ENCODE measurements around the gene NCAPG.
"Not testable (repeated sequence)": the region's sequence is repeated elsewhere in the genome, so short reads cannot be mapped to it uniquely, and the experiment has no call there.

Gene NCAPG

DNA sequence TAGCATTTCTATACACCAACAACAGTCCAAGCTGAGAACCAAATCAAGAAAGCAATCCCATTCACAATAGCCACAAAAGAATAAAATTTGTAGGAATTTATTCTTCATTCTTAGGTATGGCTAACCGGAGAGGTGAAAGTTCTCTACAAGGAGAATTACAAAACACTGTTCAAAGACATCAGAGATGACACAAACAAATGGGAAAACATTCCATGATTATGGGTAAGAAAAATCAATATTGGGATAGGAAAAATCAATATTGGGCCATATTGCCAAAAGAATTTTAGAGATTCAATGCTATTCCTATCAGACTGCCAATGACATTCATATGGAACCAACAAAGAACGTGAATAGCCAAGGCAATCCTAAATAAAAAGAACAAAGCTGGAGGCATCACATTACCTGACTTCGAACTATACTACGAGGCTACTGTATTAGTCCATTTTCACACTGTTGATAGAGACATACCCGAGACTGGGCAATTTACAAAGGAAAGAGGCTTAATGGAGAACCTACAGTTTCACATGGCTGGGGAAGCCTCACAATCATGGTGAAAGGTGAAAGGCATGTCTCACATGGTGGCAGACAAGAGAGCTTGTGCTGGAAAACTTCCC is 49.1 kb downstream of the NCAPG start:
- Histone ChIP-seq H3K27me3 (ENCODE audit: control insufficient read depth, low read length) (no peaks in the 10 kb centered on the region), H3K36me3 (ENCODE audit: control insufficient read depth, low read length) (no peaks in the 10 kb centered on the region; the same call in 1 of the 2 replicates), H3K27ac (ENCODE audit: low read depth, low read length) (no peak overlapping the region), H3K4me1 (ENCODE audit: control insufficient read depth, low read length) (no peaks in the 10 kb centered on the region), H3K4me2 (ENCODE audit: low read length) (no peak overlapping the region), H3K4me3 (ENCODE audit: low read length) (no peak overlapping the region), H3K79me2 (ENCODE audit: control insufficient read depth, low read length) (no peaks in the 10 kb centered on the region), H3K9me3 (ENCODE audit: control insufficient read depth, insufficient read depth, low read length) (peaks cover 6% of the 10 kb centered on the region; the same call in 1 of the 2 replicates), H4K20me1 (ENCODE audit: control insufficient read depth, insufficient read depth, low read depth, low read length) (no peaks in the 10 kb centered on the region), H3K9me2 (replicated peaks; ENCODE audit: control insufficient read depth, low read length) (no peaks in the 10 kb centered on the region), H3F3A (ENCODE audit: control insufficient read depth, insufficient read depth) (no peaks in the 10 kb centered on the region)
- TF ChIP-seq, protein P1, sequence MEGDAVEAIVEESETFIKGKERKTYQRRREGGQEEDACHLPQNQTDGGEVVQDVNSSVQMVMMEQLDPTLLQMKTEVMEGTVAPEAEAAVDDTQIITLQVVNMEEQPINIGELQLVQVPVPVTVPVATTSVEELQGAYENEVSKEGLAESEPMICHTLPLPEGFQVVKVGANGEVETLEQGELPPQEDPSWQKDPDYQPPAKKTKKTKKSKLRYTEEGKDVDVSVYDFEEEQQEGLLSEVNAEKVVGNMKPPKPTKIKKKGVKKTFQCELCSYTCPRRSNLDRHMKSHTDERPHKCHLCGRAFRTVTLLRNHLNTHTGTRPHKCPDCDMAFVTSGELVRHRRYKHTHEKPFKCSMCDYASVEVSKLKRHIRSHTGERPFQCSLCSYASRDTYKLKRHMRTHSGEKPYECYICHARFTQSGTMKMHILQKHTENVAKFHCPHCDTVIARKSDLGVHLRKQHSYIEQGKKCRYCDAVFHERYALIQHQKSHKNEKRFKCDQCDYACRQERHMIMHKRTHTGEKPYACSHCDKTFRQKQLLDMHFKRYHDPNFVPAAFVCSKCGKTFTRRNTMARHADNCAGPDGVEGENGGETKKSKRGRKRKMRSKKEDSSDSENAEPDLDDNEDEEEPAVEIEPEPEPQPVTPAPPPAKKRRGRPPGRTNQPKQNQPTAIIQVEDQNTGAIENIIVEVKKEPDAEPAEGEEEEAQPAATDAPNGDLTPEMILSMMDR (IDR thresholded peaks at IDR 0.05; ENCODE audit: low read depth, low read length, poor library complexity, severe bottlenecking): no peak
- TF ChIP-seq EZH2phosphoT487 (IDR thresholded peaks at IDR 0.05; ENCODE audit: borderline replicate concordance, low read length): no peak

DNA sequence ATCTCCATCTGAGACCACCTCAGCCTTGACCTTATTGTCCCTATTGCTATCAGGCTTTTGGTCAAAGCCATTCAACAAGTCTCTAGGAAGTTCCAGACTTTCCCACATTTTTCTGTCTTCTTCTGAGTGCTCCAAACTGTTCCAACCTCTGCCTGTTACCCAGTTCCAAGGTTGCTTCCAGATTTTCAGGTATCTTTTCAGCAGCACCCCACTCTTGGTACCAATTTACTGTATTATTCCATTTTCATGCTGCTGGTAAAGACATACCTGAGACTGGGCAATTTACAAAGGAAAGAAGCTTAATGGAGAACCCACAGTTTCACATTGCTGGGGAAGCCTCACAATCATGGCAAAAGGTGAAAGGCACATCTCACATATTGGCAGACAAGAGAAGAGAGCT is 51.1 kb downstream of the NCAPG start:
- H3K36me3 ChIP-seq (ENCODE audit: control insufficient read depth, low read length); H3K4me2 ChIP-seq (ENCODE audit: low read length); H3K27me3 ChIP-seq (ENCODE audit: control insufficient read depth, low read length); H3K4me1 ChIP-seq (ENCODE audit: control insufficient read depth, low read length); H3K9me3 ChIP-seq (ENCODE audit: control insufficient read depth, insufficient read depth, low read length); H4K20me1 ChIP-seq (ENCODE audit: control insufficient read depth, insufficient read depth, low read depth, low read length); H3K9me2 ChIP-seq (replicated peaks; ENCODE audit: control insufficient read depth, low read length); H3K79me2 ChIP-seq (ENCODE audit: control insufficient read depth, low read length); H3F3A ChIP-seq (ENCODE audit: control insufficient read depth, insufficient read depth); H3K27ac ChIP-seq (ENCODE audit: low read depth, low read length); H3K4me3 ChIP-seq (ENCODE audit: low read length): not testable (repeated sequence)

DNA sequence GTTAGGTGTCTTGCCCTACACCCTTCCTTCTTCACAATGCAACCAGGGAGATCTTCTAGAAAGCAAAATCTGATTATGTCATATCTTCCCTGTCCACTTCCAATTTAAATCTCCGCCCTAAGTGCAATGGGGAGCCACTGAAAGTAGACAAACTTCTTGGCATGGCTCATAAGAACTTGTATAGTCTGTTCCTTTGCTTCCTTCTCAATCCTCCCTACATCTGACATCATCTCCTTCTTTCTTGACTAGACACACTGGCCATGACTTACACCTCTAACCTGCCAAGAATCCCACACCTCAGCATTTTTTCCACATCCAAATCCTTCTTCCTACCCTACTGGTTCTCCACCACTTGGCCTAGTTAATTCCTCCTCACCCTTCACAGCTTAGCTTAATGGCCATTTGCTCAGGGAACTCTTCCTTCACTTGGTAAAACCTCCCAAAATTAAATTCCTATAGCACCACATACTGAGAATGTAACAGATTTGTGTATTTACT is 55.1 kb downstream of the NCAPG start:
- no peaks in the 10 kb centered on the region for H3K27me3 ChIP-seq (ENCODE audit: control insufficient read depth, low read length)
- peaks cover 6% of the 10 kb centered on the region; the same call in 1 of the 2 replicates for H3K9me3 ChIP-seq (ENCODE audit: control insufficient read depth, insufficient read depth, low read length)
- no peaks in the 10 kb centered on the region for H4K20me1 ChIP-seq (ENCODE audit: control insufficient read depth, insufficient read depth, low read depth, low read length)
- no peak overlapping the region for H3K4me2 ChIP-seq (ENCODE audit: low read length)
- 0 out of 2 replicates have a peak, but pooled peaks cover 3% of the 10 kb centered on the region for H3K4me1 ChIP-seq (ENCODE audit: control insufficient read depth, low read length)
- H3K27ac ChIP-seq (ENCODE audit: low read depth, low read length): no peak overlapping the region
- no peaks in the 10 kb centered on the region for H3K79me2 ChIP-seq (ENCODE audit: control insufficient read depth, low read length)
- H3F3A ChIP-seq (ENCODE audit: control insufficient read depth, insufficient read depth): no peaks in the 10 kb centered on the region
- no peak for TF ChIP-seq EZH2phosphoT487 (IDR thresholded peaks at IDR 0.05; ENCODE audit: borderline replicate concordance, low read length)
- TF ChIP-seq, protein P1 (IDR thresholded peaks at IDR 0.05; ENCODE audit: low read depth, low read length, poor library complexity, severe bottlenecking): no peak
- H3K4me3 ChIP-seq (ENCODE audit: low read length): no peak overlapping the region
- no peaks in the 10 kb centered on the region for H3K9me2 ChIP-seq (replicated peaks; ENCODE audit: control insufficient read depth, low read length)
- no peaks in the 10 kb centered on the region; the same call in 1 of the 2 replicates for H3K36me3 ChIP-seq (ENCODE audit: control insufficient read depth, low read length)

DNA sequence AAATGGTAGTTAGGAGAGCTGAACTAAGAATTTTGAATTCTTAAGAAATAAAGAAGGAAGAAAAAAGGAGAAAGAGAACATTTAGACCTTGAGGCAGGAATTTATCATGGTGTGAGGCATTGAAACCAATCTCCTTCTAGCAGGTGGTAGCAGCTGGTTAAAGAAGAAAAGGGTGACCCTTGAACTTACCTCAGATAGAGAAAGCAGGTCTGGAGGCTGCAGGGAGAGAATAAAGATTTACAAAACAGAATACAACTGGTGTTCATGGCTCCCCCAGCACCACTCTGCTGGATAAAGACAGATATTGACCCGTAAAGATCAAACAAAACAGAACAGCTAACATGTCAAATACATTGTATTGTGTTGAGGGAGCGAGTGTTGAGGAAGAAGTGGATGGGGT is 56.0 kb downstream of the NCAPG start:
- H3K4me1 ChIP-seq (ENCODE audit: control insufficient read depth, low read length): 0 out of 2 replicates have a peak, but pooled peaks cover 3% of the 10 kb centered on the region
- no peaks in the 10 kb centered on the region for H3K9me2 ChIP-seq (replicated peaks; ENCODE audit: control insufficient read depth, low read length)
- peaks cover 5% of the 10 kb centered on the region; the same call in 1 of the 2 replicates for H3K9me3 ChIP-seq (ENCODE audit: control insufficient read depth, insufficient read depth, low read length)
- H3F3A ChIP-seq (ENCODE audit: control insufficient read depth, insufficient read depth): no peaks in the 10 kb centered on the region
- no peaks in the 10 kb centered on the region for H3K79me2 ChIP-seq (ENCODE audit: control insufficient read depth, low read length)
- H3K27me3 ChIP-seq (ENCODE audit: control insufficient read depth, low read length): no peaks in the 10 kb centered on the region
- no peak overlapping the region for H3K4me2 ChIP-seq (ENCODE audit: low read length)
- TF ChIP-seq EZH2phosphoT487 (IDR thresholded peaks at IDR 0.05; ENCODE audit: borderline replicate concordance, low read length): no peak
- TF ChIP-seq, protein P1 (IDR thresholded peaks at IDR 0.05; ENCODE audit: low read depth, low read length, poor library complexity, severe bottlenecking): no peak
- no peak overlapping the region for H3K4me3 ChIP-seq (ENCODE audit: low read length)
- H4K20me1 ChIP-seq (ENCODE audit: control insufficient read depth, insufficient read depth, low read depth, low read length): no peaks in the 10 kb centered on the region
- H3K27ac ChIP-seq (ENCODE audit: low read depth, low read length): no peak overlapping the region
- no peaks in the 10 kb centered on the region; the same call in 1 of the 2 replicates for H3K36me3 ChIP-seq (ENCODE audit: control insufficient read depth, low read length)
